NCI-H1436 (cell line): Measurements from ENCODE around the gene DUSP22.

Source experiments
- DNase-seq: peaks from one replicate; lab custom pipeline; 2025; lab: John Stamatoyannopoulos, UW

DUSP22 gene

DNA sequence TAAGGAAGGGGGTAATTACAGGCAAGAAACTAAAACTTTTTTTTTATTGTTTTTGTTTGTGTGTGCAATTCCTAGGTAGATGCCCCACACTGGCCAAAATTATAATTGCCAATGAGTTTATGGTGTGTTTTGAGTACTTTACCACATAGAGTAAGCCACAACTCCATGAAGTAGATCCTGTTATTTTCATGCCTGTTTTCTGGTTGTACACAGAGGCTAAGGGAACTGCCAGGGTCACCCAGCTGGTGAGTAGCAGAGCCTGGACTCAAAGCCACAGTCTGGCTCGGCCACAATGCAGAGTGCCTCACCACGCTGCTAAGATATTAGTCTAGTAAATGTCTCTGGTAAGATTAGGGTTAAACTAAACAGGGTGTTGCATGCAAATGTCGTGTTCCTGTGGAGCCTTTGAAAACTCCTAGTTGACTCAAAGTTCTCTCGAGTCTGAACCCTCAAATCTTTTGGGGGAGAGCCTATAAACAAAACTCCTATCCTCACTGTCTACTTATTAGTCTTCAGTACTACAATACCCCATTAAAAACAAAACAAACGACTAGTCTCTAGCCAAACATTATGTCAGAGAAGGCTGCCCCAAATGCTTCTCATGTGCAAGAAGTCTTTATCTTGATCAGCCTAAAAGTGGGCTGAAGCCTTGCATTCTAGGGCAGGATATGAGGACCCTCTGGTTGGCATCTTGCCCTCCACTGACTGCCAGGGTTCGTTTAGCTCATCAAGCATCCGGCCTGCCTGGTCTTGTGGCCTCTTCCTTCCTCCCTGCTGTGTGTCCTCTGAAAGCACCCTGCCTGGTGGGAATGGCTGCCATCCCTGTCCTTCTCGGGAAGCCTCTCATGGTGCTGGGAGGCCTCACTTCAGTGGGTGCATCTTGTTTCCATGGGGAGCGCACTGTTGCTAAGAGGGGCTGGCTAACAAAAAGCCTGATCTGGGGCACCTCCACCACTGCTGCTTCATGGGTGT, 4.2 kb downstream of the DUSP22 start:
- no peak for DNase-seq

DNA sequence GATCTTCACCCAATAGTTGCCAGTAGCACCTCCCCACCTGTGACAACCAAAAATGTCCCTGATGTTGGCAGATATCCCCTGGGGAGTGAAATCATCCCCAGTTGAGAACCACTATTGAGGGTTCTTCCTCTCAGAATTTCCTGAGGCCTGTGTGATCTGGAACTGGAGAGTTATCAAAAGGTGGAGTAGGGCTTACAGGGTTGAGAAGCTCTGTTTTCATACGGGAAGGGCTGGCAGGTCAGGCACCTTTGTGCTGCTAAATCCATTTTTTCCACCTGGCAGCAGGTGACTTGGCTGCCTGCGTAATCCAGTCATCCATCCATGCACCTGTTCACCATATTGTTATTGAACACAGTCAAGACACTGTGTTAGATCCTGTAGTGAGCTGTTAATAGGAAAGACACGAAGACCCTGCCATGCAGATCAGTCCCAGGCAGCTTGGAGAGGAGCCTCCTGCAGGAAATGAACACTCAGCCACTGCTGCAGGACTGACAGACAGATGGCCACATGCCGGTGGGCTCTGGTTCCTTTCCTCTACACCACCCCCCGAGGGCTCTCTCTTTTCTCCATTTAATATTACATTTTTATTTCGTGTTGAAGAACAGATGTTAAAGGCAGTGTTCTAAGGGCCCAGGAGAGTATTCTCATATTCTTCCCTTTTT, 5.4 kb downstream of the DUSP22 start:
- no peak for DNase-seq

DNA sequence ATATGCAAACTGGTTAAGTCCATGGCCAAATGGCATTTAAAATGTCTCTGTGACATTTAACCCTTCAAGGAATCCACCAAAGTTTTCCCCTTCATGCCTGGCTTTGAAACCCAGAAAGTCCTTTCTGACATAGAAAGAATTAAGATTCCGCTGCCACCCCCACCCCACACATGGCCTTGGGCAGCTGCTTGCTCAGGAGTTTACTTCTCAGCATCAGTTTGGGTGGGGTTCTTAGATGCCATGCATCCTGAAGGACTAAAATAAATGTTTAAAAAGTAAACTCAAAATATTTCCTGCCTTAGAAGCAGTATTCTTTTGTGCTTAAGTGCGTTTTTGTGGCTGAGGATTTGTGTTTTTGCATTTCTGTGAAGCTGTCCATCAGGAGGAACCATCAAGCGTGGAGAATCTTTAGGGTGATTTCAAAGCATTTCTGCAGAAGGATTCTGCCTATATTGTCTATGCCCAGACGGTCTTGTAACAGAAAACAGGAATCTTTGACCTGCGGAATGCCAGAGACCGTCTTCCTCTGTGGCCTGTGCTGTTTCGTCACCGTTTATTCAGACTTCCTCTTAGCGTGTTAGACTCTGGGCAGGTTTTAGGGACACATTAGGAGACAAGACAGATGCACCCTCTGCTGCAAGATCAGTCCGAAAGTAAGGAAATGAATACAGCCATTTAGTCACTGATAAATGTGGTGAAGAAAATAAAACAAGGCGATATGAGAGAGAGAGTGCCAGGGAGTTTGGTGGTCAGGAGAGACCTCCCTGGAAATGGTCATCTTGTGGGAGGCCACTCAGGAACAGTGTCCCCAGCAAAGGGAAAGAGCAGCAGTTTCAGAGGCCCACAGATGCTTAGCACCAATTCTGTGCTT, 6.2 kb downstream of the DUSP22 start:
- no peak for DNase-seq

GRCh38 chr6:299104-299980, 7.1 kb downstream of the DUSP22 start:
- no peak for DNase-seq

DNA sequence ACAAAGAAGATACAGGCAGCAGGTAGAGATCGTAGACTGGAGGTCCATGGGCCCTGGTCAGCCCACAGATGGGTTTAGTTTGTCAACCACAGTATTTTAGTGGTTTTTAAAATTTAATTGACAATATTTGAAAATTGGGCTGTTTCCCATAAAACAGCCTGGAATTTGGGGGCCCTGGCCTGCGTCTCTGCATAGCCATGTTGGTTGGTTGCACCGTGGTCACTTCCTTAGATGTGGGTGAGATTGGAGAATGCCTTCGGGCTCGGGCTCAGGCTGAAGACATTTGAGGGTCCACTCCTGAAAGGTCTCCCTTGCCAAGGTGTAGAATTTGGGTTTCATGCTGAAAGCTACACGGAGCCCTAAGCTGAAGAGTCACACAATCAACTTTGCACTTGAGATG, 7.7 kb downstream of the DUSP22 start:
- no peak for DNase-seq

DNA sequence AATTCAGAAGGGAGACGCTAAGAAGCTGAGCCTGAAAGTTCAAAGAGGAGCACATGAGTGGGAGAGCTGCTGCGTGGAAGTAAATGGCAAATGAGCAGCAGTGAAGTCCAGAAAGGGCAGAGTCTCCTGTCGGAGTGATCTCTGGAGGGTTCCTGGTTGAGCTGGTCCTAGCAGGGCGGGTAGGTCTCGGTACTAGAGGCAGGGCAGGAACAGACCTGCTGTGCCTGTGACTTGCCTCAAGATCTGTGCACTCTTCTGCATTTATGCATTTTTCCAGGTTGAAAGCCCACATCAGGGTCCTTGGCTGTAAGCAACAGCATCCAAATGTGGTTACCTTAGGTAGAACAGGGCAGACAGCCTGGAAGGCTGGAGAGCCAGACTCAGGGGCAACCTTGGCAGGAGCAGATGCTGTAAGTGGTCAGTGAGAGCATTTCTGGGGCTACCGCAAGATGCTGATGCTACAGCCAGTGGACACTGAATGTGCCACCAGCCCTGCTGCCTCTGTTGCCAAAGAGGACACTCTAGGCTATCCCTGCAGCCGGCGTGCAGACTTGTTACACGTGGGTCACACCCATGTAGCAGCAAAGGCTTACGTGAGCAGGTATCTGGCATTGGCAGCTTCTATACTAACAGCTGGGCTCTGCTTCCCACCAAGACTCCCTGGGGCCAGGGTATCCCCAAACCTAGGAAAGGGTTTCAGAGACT, 8.4 kb downstream of the DUSP22 start:
- no peak for DNase-seq

GRCh38 chr6:301526-301925, 9.2 kb downstream of the DUSP22 start:
- no peak for DNase-seq

DNA sequence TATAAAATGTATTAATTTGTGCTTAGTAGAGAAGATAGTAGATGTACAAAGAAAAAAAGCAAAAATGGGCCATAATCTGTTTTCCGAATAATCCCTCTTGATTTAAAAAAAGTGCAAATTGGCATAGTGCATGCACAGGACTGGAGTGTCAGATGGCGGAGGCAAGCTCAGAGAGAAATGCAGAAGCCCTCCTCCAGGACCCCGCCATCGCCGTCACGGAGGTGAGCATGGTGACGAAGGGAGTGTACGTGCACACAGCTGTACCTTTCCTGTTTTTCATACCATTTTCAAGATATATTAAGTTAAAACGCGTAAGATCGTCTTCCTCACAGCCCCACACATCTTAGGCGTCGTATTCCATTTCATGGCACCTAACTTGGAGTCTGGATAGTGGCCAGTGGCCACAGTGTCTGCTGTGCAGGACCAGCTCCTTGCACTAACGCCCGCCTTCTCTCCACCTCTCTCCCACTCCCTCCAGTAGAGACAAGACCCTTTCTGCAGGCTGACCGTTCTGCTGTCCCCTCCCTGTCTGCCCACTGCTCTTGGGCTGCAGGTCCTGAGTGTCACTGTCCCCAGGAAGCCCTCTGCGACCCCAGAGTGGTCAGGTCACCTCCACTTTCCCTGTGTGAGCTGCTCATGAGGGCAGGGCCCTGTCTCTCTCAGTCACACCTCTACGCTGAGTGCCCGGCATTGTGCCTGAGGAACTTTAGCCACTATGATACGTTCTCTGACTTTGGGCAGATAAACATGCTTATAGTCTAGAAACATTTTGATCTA, 9.8 kb downstream of the DUSP22 start:
- DNase-seq, result no peak

DNA sequence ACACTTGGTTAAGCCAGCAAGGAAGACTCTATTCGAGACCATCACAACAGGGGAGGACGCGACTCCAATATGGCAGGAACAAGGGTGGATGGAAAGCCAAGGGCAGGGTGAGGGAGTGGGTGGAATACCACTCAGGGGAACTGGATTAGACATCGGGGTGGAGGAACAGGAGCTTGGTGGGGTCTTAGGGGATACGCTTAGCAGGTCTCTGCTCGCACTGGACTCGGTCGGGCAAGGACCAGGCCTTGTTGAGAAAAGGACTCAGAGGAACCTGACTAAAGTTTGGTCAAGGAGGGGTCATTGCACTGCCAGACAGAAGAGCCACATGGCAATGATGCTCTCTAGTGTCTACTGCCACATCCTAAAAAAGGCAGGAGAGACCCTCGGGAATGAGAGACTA, 10.5 kb downstream of the DUSP22 start:
- no peak for DNase-seq

GRCh38 chr6:303263-303662, 11.0 kb downstream of the DUSP22 start:
- DNase-seq, result no peak

DNA sequence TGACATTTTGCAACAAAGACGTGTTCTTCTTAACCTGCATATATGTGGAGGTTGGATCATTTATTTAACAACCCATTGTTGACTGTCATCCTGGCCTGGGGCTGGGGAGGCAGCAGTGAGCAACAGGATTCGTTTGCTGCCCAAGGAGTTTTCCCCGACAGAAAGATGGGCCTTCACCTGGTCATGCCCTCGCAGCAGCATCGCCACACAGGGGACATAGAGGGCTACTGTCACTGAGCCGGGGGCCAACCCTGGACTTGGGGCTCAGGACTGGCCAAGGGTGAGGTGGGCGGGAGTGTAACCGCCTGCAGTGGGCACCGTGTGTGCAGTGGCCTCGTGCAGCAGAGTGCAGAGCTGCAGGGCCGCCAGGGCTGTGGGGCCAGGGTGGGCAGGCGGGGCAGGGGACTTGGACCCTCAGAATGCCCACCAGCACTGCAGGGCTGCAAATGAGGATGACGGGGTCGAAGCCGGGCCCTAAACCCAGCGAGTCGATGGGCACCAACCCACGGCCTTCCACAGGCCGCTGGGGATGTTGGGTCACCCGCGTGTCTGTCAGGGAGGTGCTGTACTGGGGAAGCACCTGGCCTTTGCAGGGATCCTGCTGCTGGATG, 11.8 kb downstream of the DUSP22 start:
- DNase-seq, result no peak

- DNase-seq, result no peak
Measured at GRCh38 chr6:304833-305370, 12.6 kb downstream of the DUSP22 start.

GRCh38 chr6:305371-306206, 13.3 kb downstream of the DUSP22 start:
- DNase-seq, result no peak

- no peak for DNase-seq
Measured at GRCh38 chr6:306641-307061, 14.4 kb downstream of the DUSP22 start.

DNA sequence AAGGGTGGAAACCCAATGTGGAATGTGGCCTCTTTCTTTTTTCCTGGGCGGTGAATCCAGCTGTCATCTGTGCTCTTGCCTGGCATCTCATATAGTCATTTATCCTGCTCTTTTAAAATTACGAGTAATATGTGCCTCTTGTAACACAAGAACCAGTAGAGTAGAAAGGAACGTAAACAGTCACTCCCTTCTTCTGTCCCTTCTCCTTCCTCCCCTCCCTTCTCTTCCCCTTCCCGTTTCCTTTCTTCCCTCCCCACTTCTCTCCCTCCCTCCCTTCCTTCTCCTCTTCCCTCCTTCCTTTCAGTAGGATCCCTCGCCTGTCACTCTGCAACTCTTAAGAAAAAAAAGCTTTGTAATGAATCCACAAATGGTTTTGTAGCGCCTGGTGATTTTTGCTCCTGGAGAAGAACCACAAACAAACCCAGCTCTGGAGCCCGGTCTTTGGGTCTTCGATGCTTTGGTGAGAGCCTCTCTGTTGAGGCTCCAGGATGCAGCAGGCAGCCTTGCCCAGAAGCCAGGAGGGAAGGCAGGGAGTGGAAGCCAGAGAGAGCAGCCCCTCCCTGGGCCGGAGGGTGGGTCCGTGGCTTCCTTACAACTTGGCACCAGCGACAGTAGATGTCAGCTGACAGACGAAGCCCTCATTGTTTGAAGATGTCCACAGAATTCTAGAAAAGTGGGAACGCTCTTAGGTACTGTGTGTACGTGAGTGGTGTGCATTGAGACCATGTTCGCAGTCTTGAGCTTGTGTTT, 15.0 kb downstream of the DUSP22 start:
- DNase-seq, result no peak

DNA sequence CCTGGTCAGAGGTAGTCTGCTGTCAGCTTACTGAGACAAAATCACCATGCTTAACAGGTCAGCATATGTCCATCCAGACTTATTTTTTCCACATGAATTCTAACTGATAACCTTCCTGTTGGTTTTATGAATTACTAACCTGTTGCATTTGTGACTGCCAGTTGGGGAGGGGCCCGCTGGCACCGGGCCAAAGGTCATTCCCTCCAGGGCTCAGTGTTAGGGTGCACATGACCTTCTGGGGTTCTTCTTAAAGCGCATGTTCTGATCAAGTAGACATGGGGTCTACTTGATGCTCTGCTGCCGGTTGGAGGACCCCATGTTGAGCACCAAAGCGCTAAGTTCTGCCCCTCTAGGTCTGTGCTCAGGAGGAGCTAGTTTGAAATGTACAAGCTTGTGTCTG, 15.6 kb downstream of the DUSP22 start:
- no peak for DNase-seq

DNA sequence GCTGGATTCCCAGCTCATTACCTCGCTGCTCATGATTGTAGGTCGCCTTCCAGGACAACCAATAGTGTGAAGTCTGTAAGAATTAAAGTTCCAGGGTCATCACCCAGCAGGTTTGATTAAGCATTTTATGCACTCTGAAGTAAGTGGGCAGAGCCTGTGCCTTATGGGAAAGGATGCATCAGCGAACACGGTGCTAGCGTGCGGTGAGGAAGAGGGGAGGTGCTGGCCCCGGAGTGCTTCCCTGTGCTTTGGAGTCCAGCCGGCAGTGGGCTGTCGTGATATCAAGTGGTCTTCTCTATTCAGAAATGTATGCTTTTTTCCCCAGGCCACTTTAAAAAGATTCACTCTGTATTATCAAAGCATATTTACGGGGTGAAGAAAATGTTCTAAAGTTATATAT, 16.0 kb downstream of the DUSP22 start:
- no peak for DNase-seq

GRCh38 chr6:308768-309167, 16.5 kb downstream of the DUSP22 start:
- DNase-seq, result no peak
